Keratinocyte (primary cell): Measurements from ENCODE around the gene APEH.

Source experiments
- EZH2 ChIP-seq: IDR thresholded peaks from one replicate; pipeline ENCODE4 v1.6.1; 2012; ENCODE audit warnings: inconsistent platforms, mild to moderate bottlenecking, low read length, moderate library complexity
- TF ChIP-seq, protein P1 (sequence below), 3 experiments: IDR thresholded peaks in 1 of 3; conservative IDR thresholded peaks in 1 of 3; optimal IDR thresholded peaks in 1 of 3; 2 replicates in 2 of 3; 3 replicates in 1 of 3; pipeline versions ENCODE3 to v1.5.1; 2011; ENCODE audit warnings: low read length in 3 of 3, mild to moderate bottlenecking in 3 of 3, moderate library complexity in 2 of 3, control low read depth in 1 of 3, inconsistent platforms in 1 of 3; ENCODE audit not compliant: insufficient read depth in 2 of 3; ENCODE audit errors: extremely low read depth in 1 of 3

DNA sequence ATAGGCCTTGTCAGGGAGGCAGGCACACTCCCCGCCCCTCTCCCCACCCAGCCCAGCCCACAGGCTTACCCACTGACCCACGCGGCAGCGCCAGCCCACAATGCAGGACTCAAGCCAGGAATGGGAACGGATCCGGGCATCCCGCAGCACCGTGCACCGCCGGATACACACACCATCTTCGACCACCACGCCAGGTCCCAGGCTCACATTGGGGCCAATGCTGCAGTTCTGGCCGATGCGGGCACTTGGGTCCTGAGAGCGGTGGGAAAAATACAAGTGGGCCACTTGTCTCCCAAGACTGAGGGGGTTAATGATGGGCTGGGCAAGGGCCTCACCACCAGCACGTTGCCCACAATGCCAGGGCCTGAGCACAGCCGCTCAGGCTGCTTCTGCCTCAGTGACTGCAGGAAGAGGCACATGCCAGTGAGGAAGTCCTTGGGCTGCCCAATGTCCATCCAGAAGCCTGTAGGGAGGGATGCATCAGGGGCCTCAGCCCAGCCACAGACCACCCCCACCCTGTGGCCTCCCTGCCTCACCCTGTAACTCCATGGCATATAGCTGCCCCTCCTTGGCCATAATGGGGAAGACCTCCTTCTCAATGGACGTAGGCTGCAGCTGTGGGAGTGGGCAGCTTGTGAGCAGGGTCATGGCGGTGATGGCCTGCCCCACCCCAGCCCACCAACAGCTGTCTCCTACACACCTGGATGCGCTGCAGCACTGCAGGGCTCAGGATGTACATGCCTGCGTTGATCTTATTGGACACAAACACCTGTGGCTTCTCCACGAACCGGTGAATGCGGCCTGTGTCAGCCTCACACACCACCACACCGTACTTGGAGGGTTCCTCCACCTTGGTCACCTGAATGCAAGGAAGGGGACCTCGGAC, 48.0 kb downstream of the APEH start:
- TF ChIP-seq, protein P1, sequence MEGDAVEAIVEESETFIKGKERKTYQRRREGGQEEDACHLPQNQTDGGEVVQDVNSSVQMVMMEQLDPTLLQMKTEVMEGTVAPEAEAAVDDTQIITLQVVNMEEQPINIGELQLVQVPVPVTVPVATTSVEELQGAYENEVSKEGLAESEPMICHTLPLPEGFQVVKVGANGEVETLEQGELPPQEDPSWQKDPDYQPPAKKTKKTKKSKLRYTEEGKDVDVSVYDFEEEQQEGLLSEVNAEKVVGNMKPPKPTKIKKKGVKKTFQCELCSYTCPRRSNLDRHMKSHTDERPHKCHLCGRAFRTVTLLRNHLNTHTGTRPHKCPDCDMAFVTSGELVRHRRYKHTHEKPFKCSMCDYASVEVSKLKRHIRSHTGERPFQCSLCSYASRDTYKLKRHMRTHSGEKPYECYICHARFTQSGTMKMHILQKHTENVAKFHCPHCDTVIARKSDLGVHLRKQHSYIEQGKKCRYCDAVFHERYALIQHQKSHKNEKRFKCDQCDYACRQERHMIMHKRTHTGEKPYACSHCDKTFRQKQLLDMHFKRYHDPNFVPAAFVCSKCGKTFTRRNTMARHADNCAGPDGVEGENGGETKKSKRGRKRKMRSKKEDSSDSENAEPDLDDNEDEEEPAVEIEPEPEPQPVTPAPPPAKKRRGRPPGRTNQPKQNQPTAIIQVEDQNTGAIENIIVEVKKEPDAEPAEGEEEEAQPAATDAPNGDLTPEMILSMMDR (optimal IDR thresholded peaks at IDR 0.05 in 1 of 3, IDR thresholded peaks at IDR 0.05 in 1 of 3, conservative IDR thresholded peaks at IDR 0.05 in 1 of 3; ENCODE audit: extremely low read depth in 1 of 3, insufficient read depth in 2 of 3, low read length in 3 of 3) = no peak
- no peak for TF ChIP-seq EZH2
